PFSK-1 (cell line): Measurements from ENCODE around the gene CCNA2.

Experiments
- POLR2AphosphoS5 ChIP-seq: IDR thresholded peaks from 2 replicates; pipeline ENCODE4 v1.6.1; 2012; ENCODE audit warnings: low read depth, mild to moderate bottlenecking, control low read depth, low read length, moderate library complexity
- TAF1 ChIP-seq: IDR thresholded peaks from 2 replicates; pipeline ENCODE4 v1.6.1; 2012; ENCODE audit warnings: low read length, control low read depth, borderline replicate concordance; ENCODE audit not compliant: insufficient read depth
- TF ChIP-seq, protein P1 (sequence below), 2 experiments: IDR thresholded peaks; 2 replicates each; pipeline versions ENCODE4 v1.6.1 to v1.8.0; 2011 to 2012; ENCODE audit warnings: low read depth in 2 of 2, low read length in 2 of 2, control low read depth in 1 of 2, inconsistent platforms in 1 of 2, mild to moderate bottlenecking in 1 of 2, moderate library complexity in 1 of 2; ENCODE audit not compliant: insufficient read depth in 1 of 2

DNA sequence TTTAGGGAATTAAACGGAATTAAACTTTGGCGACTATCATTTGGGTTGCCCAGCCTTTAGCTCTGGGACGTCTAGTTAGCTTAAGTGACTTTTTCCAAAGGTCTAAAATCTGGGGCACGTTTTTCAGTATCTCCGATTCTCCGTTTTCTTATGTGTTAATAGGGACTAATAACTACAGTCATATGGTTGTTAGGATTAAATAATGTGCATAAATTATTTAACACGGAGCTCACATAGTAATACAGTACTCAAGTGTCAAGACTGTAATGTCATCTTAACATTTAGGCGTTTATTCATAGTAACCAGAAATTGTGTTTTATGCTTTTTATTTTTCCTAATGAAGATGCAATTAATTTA, 466 bp upstream of the CCNA2 start:
- TF ChIP-seq POLR2AphosphoS5 (no peak), TAF1 (no peak)
- TF ChIP-seq, protein P1, sequence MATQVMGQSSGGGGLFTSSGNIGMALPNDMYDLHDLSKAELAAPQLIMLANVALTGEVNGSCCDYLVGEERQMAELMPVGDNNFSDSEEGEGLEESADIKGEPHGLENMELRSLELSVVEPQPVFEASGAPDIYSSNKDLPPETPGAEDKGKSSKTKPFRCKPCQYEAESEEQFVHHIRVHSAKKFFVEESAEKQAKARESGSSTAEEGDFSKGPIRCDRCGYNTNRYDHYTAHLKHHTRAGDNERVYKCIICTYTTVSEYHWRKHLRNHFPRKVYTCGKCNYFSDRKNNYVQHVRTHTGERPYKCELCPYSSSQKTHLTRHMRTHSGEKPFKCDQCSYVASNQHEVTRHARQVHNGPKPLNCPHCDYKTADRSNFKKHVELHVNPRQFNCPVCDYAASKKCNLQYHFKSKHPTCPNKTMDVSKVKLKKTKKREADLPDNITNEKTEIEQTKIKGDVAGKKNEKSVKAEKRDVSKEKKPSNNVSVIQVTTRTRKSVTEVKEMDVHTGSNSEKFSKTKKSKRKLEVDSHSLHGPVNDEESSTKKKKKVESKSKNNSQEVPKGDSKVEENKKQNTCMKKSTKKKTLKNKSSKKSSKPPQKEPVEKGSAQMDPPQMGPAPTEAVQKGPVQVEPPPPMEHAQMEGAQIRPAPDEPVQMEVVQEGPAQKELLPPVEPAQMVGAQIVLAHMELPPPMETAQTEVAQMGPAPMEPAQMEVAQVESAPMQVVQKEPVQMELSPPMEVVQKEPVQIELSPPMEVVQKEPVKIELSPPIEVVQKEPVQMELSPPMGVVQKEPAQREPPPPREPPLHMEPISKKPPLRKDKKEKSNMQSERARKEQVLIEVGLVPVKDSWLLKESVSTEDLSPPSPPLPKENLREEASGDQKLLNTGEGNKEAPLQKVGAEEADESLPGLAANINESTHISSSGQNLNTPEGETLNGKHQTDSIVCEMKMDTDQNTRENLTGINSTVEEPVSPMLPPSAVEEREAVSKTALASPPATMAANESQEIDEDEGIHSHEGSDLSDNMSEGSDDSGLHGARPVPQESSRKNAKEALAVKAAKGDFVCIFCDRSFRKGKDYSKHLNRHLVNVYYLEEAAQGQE (IDR thresholded peaks at IDR 0.05; ENCODE audit: insufficient read depth in 1 of 2, low read depth in 2 of 2, low read length in 2 of 2), result no peak
